Measurements from ENCODE around the gene DLX1.

DLX1 gene

GRCh38 chr2:172097557-172098131 is 12.3 kb downstream of the DLX1 start:
- Histone ChIP-seq H3K27me3 (ENCODE audit: control insufficient read depth in 5 of 5, insufficient read depth in 4 of 5, low read length in 5 of 5) (peaks cover 76 to 95% (median 87%) of the 10 kb centered on the region in 5 donors), H3K27ac (ENCODE audit: low read depth, low read length) (no peak overlapping the region), H3K36me3 (ENCODE audit: control insufficient read depth in 5 of 5, insufficient read depth in 5 of 5, low read length in 5 of 5) (no peaks in the 10 kb centered on the region), H3K9ac (ENCODE audit: low read length in 5 of 5) (no peak overlapping the region), H3K4me3 (ENCODE audit: low read depth in 1 of 5, low read length in 5 of 5) (peak overlapping the region in 1 of 5 donors; percentile 52), H3K4me1 (ENCODE audit: control insufficient read depth in 5 of 5, insufficient read depth in 5 of 5, low read length in 5 of 5) (peaks cover 0 to 68% (median 65%) of the 10 kb centered on the region in 5 donors), H3K9me3 (ENCODE audit: control insufficient read depth in 5 of 5, low read length in 5 of 5) (peaks cover 0 to 2% (median 0%) of the 10 kb centered on the region in 5 donors)

- H3K9ac ChIP-seq (ENCODE audit: low read length in 5 of 5), result no peak overlapping the region
- H3K4me1 ChIP-seq (ENCODE audit: control insufficient read depth in 5 of 5, insufficient read depth in 5 of 5, low read length in 5 of 5), result peaks cover 3 to 74% (median 70%) of the 10 kb centered on the region in 5 donors
- no peak overlapping the region for H3K4me3 ChIP-seq (ENCODE audit: low read depth in 1 of 5, low read length in 5 of 5)
- peaks cover 75 to 95% (median 84%) of the 10 kb centered on the region in 5 donors for H3K27me3 ChIP-seq (ENCODE audit: control insufficient read depth in 5 of 5, insufficient read depth in 4 of 5, low read length in 5 of 5)
- H3K9me3 ChIP-seq (ENCODE audit: control insufficient read depth in 5 of 5, low read length in 5 of 5), result peaks cover 0 to 2% (median 0%) of the 10 kb centered on the region in 5 donors
- no peaks in the 10 kb centered on the region for H3K36me3 ChIP-seq (ENCODE audit: control insufficient read depth in 5 of 5, insufficient read depth in 5 of 5, low read length in 5 of 5)
- H3K27ac ChIP-seq (ENCODE audit: low read depth, low read length), result no peak overlapping the region
These were observed 13.0 kb downstream of the DLX1 start for GRCh38 chr2:172098287-172098649.

- Histone ChIP-seq H3K36me3 (ENCODE audit: control insufficient read depth in 5 of 5, insufficient read depth in 5 of 5, low read length in 5 of 5) (no peaks in the 10 kb centered on the region), H3K9me3 (ENCODE audit: control insufficient read depth in 5 of 5, low read length in 5 of 5) (peaks cover 0 to 2% (median 0%) of the 10 kb centered on the region in 5 donors), H3K4me3 (ENCODE audit: low read depth in 1 of 5, low read length in 5 of 5) (peak overlapping the region in 4 of 5 donors; percentile 17 to 57 (median 30)), H3K27ac (ENCODE audit: low read depth, low read length) (no peak overlapping the region), H3K4me1 (ENCODE audit: control insufficient read depth in 5 of 5, insufficient read depth in 5 of 5, low read length in 5 of 5) (peaks cover 3 to 78% (median 72%) of the 10 kb centered on the region in 5 donors), H3K27me3 (ENCODE audit: control insufficient read depth in 5 of 5, insufficient read depth in 4 of 5, low read length in 5 of 5) (peaks cover 74 to 95% (median 81%) of the 10 kb centered on the region in 5 donors), H3K9ac (ENCODE audit: low read length in 5 of 5) (no peak overlapping the region)
These were observed 13.6 kb downstream of the DLX1 start for GRCh38 chr2:172098650-172099471.

GRCh38 chr2:172099472-172100079 is 14.3 kb downstream of the DLX1 start:
- Histone ChIP-seq H3K9ac (ENCODE audit: low read length in 5 of 5) (no peak overlapping the region), H3K27ac (ENCODE audit: low read depth, low read length) (no peak overlapping the region), H3K27me3 (ENCODE audit: control insufficient read depth in 5 of 5, insufficient read depth in 4 of 5, low read length in 5 of 5) (peaks cover 77 to 96% (median 82%) of the 10 kb centered on the region in 5 donors), H3K9me3 (ENCODE audit: control insufficient read depth in 5 of 5, low read length in 5 of 5) (peaks cover 0 to 2% (median 0%) of the 10 kb centered on the region in 5 donors), H3K4me3 (ENCODE audit: low read depth in 1 of 5, low read length in 5 of 5) (peak overlapping the region in 2 of 5 donors; percentile 40 to 57), H3K4me1 (ENCODE audit: control insufficient read depth in 5 of 5, insufficient read depth in 5 of 5, low read length in 5 of 5) (peaks cover 3 to 77% (median 71%) of the 10 kb centered on the region in 5 donors), H3K36me3 (ENCODE audit: control insufficient read depth in 5 of 5, insufficient read depth in 5 of 5, low read length in 5 of 5) (no peaks in the 10 kb centered on the region)

GRCh38 chr2:172100080-172100934 is 15.0 kb downstream of the DLX1 start:
- Histone ChIP-seq H3K27me3 (ENCODE audit: control insufficient read depth in 5 of 5, insufficient read depth in 4 of 5, low read length in 5 of 5) (peaks cover 73 to 94% (median 78%) of the 10 kb centered on the region in 5 donors), H3K4me3 (ENCODE audit: low read depth in 1 of 5, low read length in 5 of 5) (no peak overlapping the region), H3K9ac (ENCODE audit: low read length in 5 of 5) (no peak overlapping the region), H3K9me3 (ENCODE audit: control insufficient read depth in 5 of 5, low read length in 5 of 5) (peaks cover 0 to 2% (median 0%) of the 10 kb centered on the region in 5 donors), H3K36me3 (ENCODE audit: control insufficient read depth in 5 of 5, insufficient read depth in 5 of 5, low read length in 5 of 5) (no peaks in the 10 kb centered on the region), H3K4me1 (ENCODE audit: control insufficient read depth in 5 of 5, insufficient read depth in 5 of 5, low read length in 5 of 5) (peaks cover 3 to 70% (median 64%) of the 10 kb centered on the region in 5 donors), H3K27ac (ENCODE audit: low read depth, low read length) (no peak overlapping the region)

- Histone ChIP-seq H3K27me3 (ENCODE audit: control insufficient read depth in 5 of 5, insufficient read depth in 4 of 5, low read length in 5 of 5) (peaks cover 75 to 95% (median 78%) of the 10 kb centered on the region in 5 donors), H3K27ac (ENCODE audit: low read depth, low read length) (no peak overlapping the region), H3K9ac (ENCODE audit: low read length in 5 of 5) (no peak overlapping the region), H3K9me3 (ENCODE audit: control insufficient read depth in 5 of 5, low read length in 5 of 5) (peaks cover 0 to 4% (median 0%) of the 10 kb centered on the region in 5 donors), H3K4me3 (ENCODE audit: low read depth in 1 of 5, low read length in 5 of 5) (peak overlapping the region in 4 of 5 donors; percentile 6 to 65 (median 41)), H3K36me3 (ENCODE audit: control insufficient read depth in 5 of 5, insufficient read depth in 5 of 5, low read length in 5 of 5) (no peaks in the 10 kb centered on the region), H3K4me1 (ENCODE audit: control insufficient read depth in 5 of 5, insufficient read depth in 5 of 5, low read length in 5 of 5) (peaks cover 3 to 66% (median 61%) of the 10 kb centered on the region in 5 donors)
These were observed 15.9 kb downstream of the DLX1 start for GRCh38 chr2:172100935-172101820.

GRCh38 chr2:172101821-172102390 is 16.6 kb downstream of the DLX1 start:
- Histone ChIP-seq H3K27me3 (ENCODE audit: control insufficient read depth in 5 of 5, insufficient read depth in 4 of 5, low read length in 5 of 5) (peaks cover 76 to 95% (median 80%) of the 10 kb centered on the region in 5 donors), H3K4me3 (ENCODE audit: low read depth in 1 of 5, low read length in 5 of 5) (peak overlapping the region; percentile 6 to 65 (median 60)), H3K36me3 (ENCODE audit: control insufficient read depth in 5 of 5, insufficient read depth in 5 of 5, low read length in 5 of 5) (no peaks in the 10 kb centered on the region), H3K9ac (ENCODE audit: low read length in 5 of 5) (no peak overlapping the region), H3K9me3 (ENCODE audit: control insufficient read depth in 5 of 5, low read length in 5 of 5) (peaks cover 0 to 4% (median 0%) of the 10 kb centered on the region in 5 donors), H3K4me1 (ENCODE audit: control insufficient read depth in 5 of 5, insufficient read depth in 5 of 5, low read length in 5 of 5) (peaks cover 3 to 65% (median 62%) of the 10 kb centered on the region in 5 donors), H3K27ac (ENCODE audit: low read depth, low read length) (no peak overlapping the region)

- H3K27ac ChIP-seq (ENCODE audit: low read depth, low read length), result no peak within 1 kb of the TSS
- H3K9me3 ChIP-seq (ENCODE audit: control insufficient read depth in 5 of 5, low read length in 5 of 5), result peaks cover 0 to 4% (median 0%) of the 10 kb centered on the region in 5 donors
- peaks cover 72 to 95% (median 77%) of the 10 kb centered on the region in 5 donors for H3K27me3 ChIP-seq (ENCODE audit: control insufficient read depth in 5 of 5, insufficient read depth in 4 of 5, low read length in 5 of 5)
- no peaks in the 10 kb centered on the region for H3K36me3 ChIP-seq (ENCODE audit: control insufficient read depth in 5 of 5, insufficient read depth in 5 of 5, low read length in 5 of 5)
- H3K9ac ChIP-seq (ENCODE audit: low read length in 5 of 5), result no peak within 1 kb of the TSS
- H3K4me1 ChIP-seq (ENCODE audit: control insufficient read depth in 5 of 5, insufficient read depth in 5 of 5, low read length in 5 of 5), result peaks cover 3 to 62% (median 58%) of the 10 kb centered on the region in 5 donors
- H3K4me3 ChIP-seq (ENCODE audit: low read depth in 1 of 5, low read length in 5 of 5), result peak within 1 kb of the TSS; percentile 49 to 65 (median 60)
These were observed 17.4 kb downstream of the DLX1 start, which contains the start of gene DLX2 for GRCh38 chr2:172102391-172103359. Gene DLX2 (minus strand): TSS chr2:172102900. CDS start chr2:172102538, 362 bp downstream.

Measured in subcutaneous abdominal adipose tissue (tissue), 5 donors.